AG04450 (cell line): ENCODE results near the gene FHAD1. TPM values are rescaled to one million over a fixed set of nuclear protein-coding genes. Genes with fewer than 3 reads are reported as not detected.
"Not testable (repeated sequence)": the region's sequence is repeated elsewhere in the genome, so short reads cannot be mapped to it uniquely, and the experiment has no call there.

Experiments used
- CTCF ChIA-PET: fragments of 300-600, 350-600 bp; formaldehyde crosslinking; extraction: SDS; loops from one replicate; lab custom pipeline; 2022; ENCODE audit warnings: antibody characterized with exemption, inconsistent platforms; lab: Charles Lee
- POLR2A ChIA-PET: fragments of 350-600 bp; formaldehyde crosslinking; extraction: SDS; loops from one replicate; lab custom pipeline; 2021; ENCODE audit warnings: antibody characterized with exemption, inconsistent platforms; lab: Yijun Ruan, JAX
- DNase-seq: peaks from one replicate; pipeline ENCODE4 v3.0.0-alpha.2; 2011; ENCODE audit warnings: low read depth, low spot score
- H3K27ac ChIP-seq: one replicate; pipeline ENCODE4 v1.5.1; 2012; ENCODE audit warnings: low read depth, low read length, control low read depth
- H3K27me3 ChIP-seq: one replicate; pipeline ENCODE4 v1.6.0; 2012; ENCODE audit warnings: low read length; ENCODE audit not compliant: control insufficient read depth, insufficient read depth
- H3K4me3 ChIP-seq: 2 replicates; pipeline ENCODE4 v1.5.1; 2011; ENCODE audit warnings: mild to moderate bottlenecking, low read depth, low read length, control low read depth
- H3K9me3 ChIP-seq: 2 replicates; pipeline ENCODE4 v1.5.1; 2012; ENCODE audit warnings: low read length; ENCODE audit not compliant: control insufficient read depth, insufficient read depth
- CTCF ChIP-seq: IDR thresholded peaks from 2 replicates; pipeline ENCODE4 v1.5.1; 2011; ENCODE audit warnings: low read depth, low read length, control low read depth, inconsistent platforms
- polyA plus RNA-seq: library from polyadenylated mRNA; depleted of rRNA; stranded (reverse); fragments of >200 nt; gene quantifications from 2 replicates; pipeline ENCODE4 v1.2.3, GENCODE V29; 2011

Gene FHAD1
- polyA plus RNA-seq, 1 experiment = 0.36 TPM

GRCh38 chr1:15383810-15384209, 136.8 kb downstream of the FHAD1 start:
- ChIA-PET CTCF (no interaction called here), POLR2A (no interaction called here)
- no peak for DNase-seq
- Histone ChIP-seq H3K27me3 (peaks cover 11% of the 10 kb centered on the region), H3K27ac (no peak overlapping the region), H3K9me3 (no peaks in the 10 kb centered on the region), H3K4me3 (no peak overlapping the region)
- no peak for TF ChIP-seq CTCF

- peaks cover 11% of the 10 kb centered on the region for H3K27me3 ChIP-seq
- no peak for DNase-seq
- CTCF ChIA-PET = no interaction called here
- POLR2A ChIA-PET = no interaction called here
- H3K27ac ChIP-seq = no peak overlapping the region
- H3K9me3 ChIP-seq = no peaks in the 10 kb centered on the region
- TF ChIP-seq CTCF = no peak
- H3K4me3 ChIP-seq = no peak overlapping the region
Measured at GRCh38 chr1:15384301-15384901, 137.4 kb downstream of the FHAD1 start.

- ChIA-PET CTCF (interaction anchor here (0.8 to 2.1 kb wide), 4 partner anchors 47 to 286 kb away, joined by 3 to 11 read pairs (median 6); no protein-coding TSS in a partner anchor), POLR2A (no interaction called here)
- H3K27ac ChIP-seq = no peak overlapping the region
- TF ChIP-seq CTCF = no peak
- peaks cover 11% of the 10 kb centered on the region for H3K27me3 ChIP-seq
- no peaks in the 10 kb centered on the region for H3K9me3 ChIP-seq
- H3K4me3 ChIP-seq = no peak overlapping the region
- DNase-seq = no peak
Measured at GRCh38 chr1:15385420-15385819, 138.4 kb downstream of the FHAD1 start.

- Histone ChIP-seq H3K9me3 (no peaks in the 10 kb centered on the region), H3K27ac (no peak overlapping the region), H3K4me3 (no peak overlapping the region), H3K27me3 (peaks cover 6% of the 10 kb centered on the region)
- DNase-seq = no peak
- POLR2A ChIA-PET = no interaction called here
- TF ChIP-seq CTCF = no peak
- CTCF ChIA-PET = interaction anchor here (0.6 to 2.1 kb wide), 5 partner anchors 36 to 286 kb away, joined by 3 to 11 read pairs (median 6); no protein-coding TSS in a partner anchor
Measured at GRCh38 chr1:15386164-15386749, 139.2 kb downstream of the FHAD1 start.

GRCh38 chr1:15388201-15388880, 141.3 kb downstream of the FHAD1 start:
- CTCF ChIA-PET = no interaction called here

GRCh38 chr1:15389828-15390227, 142.8 kb downstream of the FHAD1 start:
- DNase-seq, POLR2A ChIA-PET, CTCF ChIA-PET: not testable (repeated sequence)

More at GRCh38 chr1:15388201-15388880, 141.3 kb downstream of the FHAD1 start:
- Histone ChIP-seq H3K27me3 (peaks cover 6% of the 10 kb centered on the region), H3K27ac (no peak overlapping the region), H3K4me3 (no peak overlapping the region), H3K9me3 (no peaks in the 10 kb centered on the region)
- no peak for DNase-seq
- TF ChIP-seq CTCF = no peak
- POLR2A ChIA-PET = no interaction called here

More at GRCh38 chr1:15389828-15390227, 142.8 kb downstream of the FHAD1 start:
- H3K9me3 ChIP-seq, H3K4me3 ChIP-seq, H3K27ac ChIP-seq, H3K27me3 ChIP-seq: not testable (repeated sequence)
